MM.1S (cell line): ENCODE data around the gene LRRC1.
A peak's percentile ranks its signal among the peaks of the same experiment; 100 is the strongest.

ENCODE experiments used
- DNase-seq: peaks from one replicate; pipeline ENCODE4 v3.0.0-alpha.2; 2015
- H2AFZ ChIP-seq: fragments of 300-600 bp; sonication (generic); 2 replicates; pipeline ENCODE4 v1.6.0; 2016; ENCODE audit warnings: antibody characterized with exemption, low read length
- H3F3A ChIP-seq: fragments of 300-600 bp; sonication (generic); 2 replicates; pipeline ENCODE4 v1.6.1; 2016; ENCODE audit warnings: mild to moderate bottlenecking, antibody characterized with exemption, low read length, moderate library complexity, mixed read lengths; ENCODE audit not compliant: insufficient read depth
- H3K27ac ChIP-seq: fragments of 300-600 bp; sonication (generic); 2 replicates; pipeline ENCODE4 v1.5.1; 2016; ENCODE audit warnings: mild to moderate bottlenecking, low read length
- H3K27me3 ChIP-seq: fragments of 300-600 bp; sonication (generic); replicated peaks from 2 replicates; pipeline ENCODE4 v1.6.0; 2016; ENCODE audit warnings: low read length; ENCODE audit not compliant: insufficient read depth
- H3K36me3 ChIP-seq: fragments of 300-600 bp; sonication (generic); replicated peaks from 2 replicates; pipeline ENCODE4 v1.6.1; 2016; ENCODE audit warnings: mild to moderate bottlenecking, low read length, mixed read lengths; ENCODE audit not compliant: insufficient read depth
- H3K4me1 ChIP-seq: fragments of 300-600 bp; sonication (generic); 2 replicates; pipeline ENCODE4 v1.6.1; 2016; ENCODE audit warnings: low read length, mixed read lengths
- H3K4me2 ChIP-seq: fragments of 300-600 bp; sonication (generic); 2 replicates; pipeline ENCODE4 v1.6.0; 2016; ENCODE audit warnings: low read depth, low read length
- H3K4me3 ChIP-seq: fragments of 300-600 bp; sonication (generic); 2 replicates; pipeline ENCODE4 v1.5.1; 2016; ENCODE audit warnings: low read length, mixed read lengths
- H3K79me2 ChIP-seq: fragments of 300-600 bp; sonication (generic); 2 replicates; pipeline ENCODE4 v1.6.1; 2016; ENCODE audit warnings: mixed run types, low read length, mixed read lengths
- H3K9ac ChIP-seq: fragments of 300-600 bp; sonication (generic); 2 replicates; pipeline ENCODE4 v1.6.1; 2016; ENCODE audit warnings: low read length, mixed read lengths
- H3K9me2 ChIP-seq: fragments of 300-600 bp; sonication (generic); replicated peaks from 2 replicates; pipeline ENCODE4 v1.6.1; 2016; ENCODE audit warnings: mild to moderate bottlenecking, low read length, mixed read lengths; ENCODE audit not compliant: insufficient read depth
- H3K9me3 ChIP-seq: fragments of 300-600 bp; sonication (generic); replicated peaks from 2 replicates; pipeline ENCODE4 v1.6.1; 2016; ENCODE audit warnings: mild to moderate bottlenecking, low read length, mixed read lengths; ENCODE audit not compliant: insufficient read depth
- H4K20me1 ChIP-seq: fragments of 300-600 bp; sonication (generic); 2 replicates; pipeline ENCODE4 v1.6.1; 2016; ENCODE audit warnings: mild to moderate bottlenecking, low read length, moderate library complexity, mixed read lengths; ENCODE audit not compliant: insufficient read depth
- CTCF ChIP-seq: fragments of 300-600 bp; sonication (generic); IDR thresholded peaks from 2 replicates; pipeline ENCODE4 v1.5.1; 2016; ENCODE audit warnings: antibody characterized with exemption, low read length, mixed read lengths
- EZH2 ChIP-seq: fragments of 300-600 bp; sonication (generic); optimal IDR thresholded peaks from 2 replicates; pipeline ENCODE3; 2017; ENCODE audit warnings: low read depth, mild to moderate bottlenecking, antibody characterized with exemption, low read length, mixed read lengths
- EZH2phosphoT487 ChIP-seq: fragments of 300-600 bp; sonication (generic); IDR thresholded peaks from 2 replicates; pipeline ENCODE4 v1.6.1; 2018; ENCODE audit warnings: antibody characterized with exemption, low read length

Gene LRRC1

GRCh38 chr6:53889365-53889764 lies 94.6 kb downstream of the LRRC1 start:
- DNase-seq, result no peak
- no peak overlapping the region for H3K9ac ChIP-seq
- H3K27me3 ChIP-seq, result no peaks in the 10 kb centered on the region
- H3F3A ChIP-seq, result peaks cover 26% of the 10 kb centered on the region
- H2AFZ ChIP-seq, result no peak overlapping the region
- H3K4me1 ChIP-seq, result peaks cover 28% of the 10 kb centered on the region
- H3K9me3 ChIP-seq, result no peaks in the 10 kb centered on the region
- H3K4me2 ChIP-seq, result no peak overlapping the region
- TF ChIP-seq EZH2phosphoT487, result no peak
- TF ChIP-seq CTCF, result no peak
- no peaks in the 10 kb centered on the region for H3K9me2 ChIP-seq
- no peaks in the 10 kb centered on the region for H3K36me3 ChIP-seq
- H4K20me1 ChIP-seq, result no peaks in the 10 kb centered on the region
- no peak overlapping the region for H3K27ac ChIP-seq
- no peaks in the 10 kb centered on the region for H3K79me2 ChIP-seq
- H3K4me3 ChIP-seq, result no peak overlapping the region

- no peak overlapping the region for H3K4me3 ChIP-seq
- H3K27me3 ChIP-seq, result no peaks in the 10 kb centered on the region
- H3K79me2 ChIP-seq, result peaks cover 8% of the 10 kb centered on the region
- peak; percentile 76 for DNase-seq
- peaks cover 31% of the 10 kb centered on the region for H3F3A ChIP-seq
- H4K20me1 ChIP-seq, result no peaks in the 10 kb centered on the region
- no peaks in the 10 kb centered on the region for H3K9me3 ChIP-seq
- peak overlapping the region; percentile 36; the same call in 1 of the 2 replicates for H3K9ac ChIP-seq
- peaks cover 49% of the 10 kb centered on the region for H3K4me1 ChIP-seq
- no peaks in the 10 kb centered on the region for H3K9me2 ChIP-seq
- peak overlapping the region; percentile 87 for H3K27ac ChIP-seq
- H3K36me3 ChIP-seq, result no peaks in the 10 kb centered on the region
- TF ChIP-seq EZH2phosphoT487 (no peak), CTCF (no peak), EZH2 (no peak)
- peak overlapping the region; percentile 61; the same call in 1 of the 2 replicates for H3K4me2 ChIP-seq
- H2AFZ ChIP-seq, result no peak overlapping the region
Observed at GRCh38 chr6:53892707-53893106, 97.9 kb downstream of the LRRC1 start.

- Histone ChIP-seq H3K27me3 (no peaks in the 10 kb centered on the region), H2AFZ (no peak overlapping the region), H3K9me3 (no peaks in the 10 kb centered on the region), H3F3A (peaks cover 28% of the 10 kb centered on the region), H4K20me1 (no peaks in the 10 kb centered on the region), H3K36me3 (no peaks in the 10 kb centered on the region), H3K4me3 (peak overlapping the region; percentile 10; the same call in 1 of the 2 replicates), H3K27ac (peak overlapping the region; percentile 87), H3K9me2 (no peaks in the 10 kb centered on the region), H3K4me2 (peak overlapping the region; percentile 61), H3K4me1 (peaks cover 54% of the 10 kb centered on the region), H3K9ac (peak overlapping the region; percentile 50; the same call in 1 of the 2 replicates), H3K79me2 (peaks cover 8% of the 10 kb centered on the region)
- DNase-seq, result peak; percentile 94
- TF ChIP-seq CTCF (no peak), EZH2phosphoT487 (no peak), EZH2 (no peak)
Observed at GRCh38 chr6:53894091-53894490, 99.3 kb downstream of the LRRC1 start.
